Panc1 (cell line): ENCODE measurements around the gene CMTR2. TPM values are rescaled to one million over a fixed set of nuclear protein-coding genes. Genes with fewer than 3 reads are reported as not detected.

ENCODE experiments used
- ATAC-seq: fragments of 200-7000 bp; cut with Tn5 transposase; 2 replicates; pipeline ENCODE4 v1.9.1; 2020; ENCODE audit warnings: mild to moderate bottlenecking, moderate library complexity
- BruUV-seq: library from RNA; stranded (reverse); fragments of 400-500 nt; replicated peaks from 2 replicates; lab custom pipeline; 2021; lab: Mats Ljungman, UMichigan
- CTCF ChIA-PET: fragments of 300-600 bp; sonication (Branson Sonifier 250); formaldehyde crosslinking; loops from one replicate; lab custom pipeline; 2022; ENCODE audit warnings: antibody characterized with exemption; lab: Charles Lee
- POLR2A ChIA-PET: fragments of 300-600 bp; sonication (Branson Sonifier 250); formaldehyde crosslinking; loops from one replicate; lab custom pipeline; 2022; ENCODE audit warnings: antibody characterized with exemption; lab: Charles Lee
- DNase-seq: peaks from one replicate; pipeline ENCODE4 v3.0.0-alpha.2; 2010; ENCODE audit warnings: low read depth, low spot score
- H3K27ac ChIP-seq: 2 replicates; pipeline ENCODE4 v1.5.1; 2011; ENCODE audit warnings: mild to moderate bottlenecking, low read length, inconsistent platforms
- H3K27me3 ChIP-seq: fragments of 200-500 bp; sonication (Bioruptor generic); 2 replicates; pipeline ENCODE4 v1.6.0; 2014; ENCODE audit warnings: low read length, inconsistent platforms; ENCODE audit not compliant: control insufficient read depth, insufficient read depth
- H3K36me3 ChIP-seq: fragments of 200-500 bp; sonication (Bioruptor generic); 2 replicates; pipeline ENCODE4 v1.5.1; 2014; ENCODE audit warnings: inconsistent platforms, mild to moderate bottlenecking, low read length, moderate library complexity; ENCODE audit not compliant: control insufficient read depth, insufficient read depth
- H3K4me1 ChIP-seq: 2 replicates; pipeline ENCODE4 v1.5.1; 2011; ENCODE audit warnings: inconsistent platforms, mild to moderate bottlenecking, low read length, moderate library complexity; ENCODE audit not compliant: control insufficient read depth, insufficient read depth
- H3K4me3 ChIP-seq, 2 experiments: 2 replicates each; pipeline ENCODE4 v1.5.1; 2011 to 2012; ENCODE audit warnings: low read depth in 2 of 2, low read length in 2 of 2, mild to moderate bottlenecking in 2 of 2, inconsistent platforms in 1 of 2, moderate library complexity in 1 of 2
- H3K9me3 ChIP-seq: fragments of 200-500 bp; sonication (Bioruptor generic); 2 replicates; pipeline ENCODE4 v1.5.1; 2014; ENCODE audit warnings: low read depth, mild to moderate bottlenecking, inconsistent platforms, low read length, moderate library complexity; ENCODE audit not compliant: control insufficient read depth, insufficient read depth
- POLR2AphosphoS5 ChIP-seq: IDR thresholded peaks from 2 replicates; pipeline ENCODE4 v1.6.1; 2012; ENCODE audit warnings: mild to moderate bottlenecking, low read depth, low read length, moderate library complexity
- SIN3A ChIP-seq: IDR thresholded peaks from 2 replicates; pipeline ENCODE4 v1.6.1; 2012; ENCODE audit warnings: low read depth, mild to moderate bottlenecking, low read length, moderate library complexity, borderline replicate concordance; ENCODE audit not compliant: insufficient read depth
- TCF7L2 ChIP-seq: IDR thresholded peaks from 2 replicates; pipeline ENCODE4 v1.6.1; 2011; ENCODE audit warnings: mild to moderate bottlenecking, low read depth, low read length, inconsistent platforms
- in situ Hi-C: cut with HindIII; loops from 2 replicates; pipeline ENCODE4 v1.10.0; 2016; ENCODE audit warnings: low sequenced_read_pairs, low pct_unique_long_range_greater_than_20kb
- intact Hi-C: fragments of 100-400 bp; cut with micrococcal nuclease; formaldehyde crosslinking; loops from one replicate; pipeline ENCODE4 v1.10.0; 2022; ENCODE audit not compliant: unreplicated experiment
- total RNA-seq: library from RNA; stranded (reverse); gene quantifications from one replicate; pipeline ENCODE4 v1.2.1, GENCODE V29; 2021; ENCODE audit not compliant: unreplicated experiment
- TF ChIP-seq, protein P1 (sequence below), 2 experiments: IDR thresholded peaks; 2 replicates each; pipeline ENCODE4 v1.6.1; 2011 to 2012; ENCODE audit warnings: low read depth in 2 of 2, control low read depth in 1 of 2, low read length in 1 of 2, mild to moderate bottlenecking in 1 of 2, moderate library complexity in 1 of 2; ENCODE audit not compliant: insufficient read depth in 1 of 2
- TF ChIP-seq, protein P2 (sequence below): fragments of 450-650 bp; IDR thresholded peaks from 2 replicates; pipeline ENCODE4 v1.5.1; 2017; ENCODE audit warnings: mild to moderate bottlenecking

The CMTR2 gene
- total RNA-seq, 1 experiment from 2014 or later: 12.5 TPM

DNA sequence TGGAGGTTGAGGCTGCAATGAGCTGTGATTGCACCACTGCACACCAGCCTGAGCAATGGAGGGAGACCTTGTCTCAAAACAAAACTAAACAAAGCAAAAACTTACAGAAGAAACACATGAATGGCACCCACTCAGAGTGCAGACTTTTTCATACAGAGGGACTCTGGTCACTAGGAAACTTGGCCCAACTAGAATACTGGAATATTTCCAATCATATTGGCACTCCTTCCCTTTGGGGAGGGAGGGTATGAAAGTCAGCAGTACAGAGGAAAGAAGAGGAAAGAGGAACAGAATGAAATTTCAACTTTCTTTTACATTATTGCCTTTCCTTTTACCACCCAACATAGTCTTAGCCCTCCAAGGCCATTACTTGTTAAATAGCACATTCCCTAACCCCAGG lies 28.2 kb downstream of the CMTR2 start:
- POLR2A ChIA-PET: no interaction called here
- no peaks in the 10 kb centered on the region for H3K4me1 ChIP-seq
- TF ChIP-seq TCF7L2: no peak
- TF ChIP-seq, protein P1, sequence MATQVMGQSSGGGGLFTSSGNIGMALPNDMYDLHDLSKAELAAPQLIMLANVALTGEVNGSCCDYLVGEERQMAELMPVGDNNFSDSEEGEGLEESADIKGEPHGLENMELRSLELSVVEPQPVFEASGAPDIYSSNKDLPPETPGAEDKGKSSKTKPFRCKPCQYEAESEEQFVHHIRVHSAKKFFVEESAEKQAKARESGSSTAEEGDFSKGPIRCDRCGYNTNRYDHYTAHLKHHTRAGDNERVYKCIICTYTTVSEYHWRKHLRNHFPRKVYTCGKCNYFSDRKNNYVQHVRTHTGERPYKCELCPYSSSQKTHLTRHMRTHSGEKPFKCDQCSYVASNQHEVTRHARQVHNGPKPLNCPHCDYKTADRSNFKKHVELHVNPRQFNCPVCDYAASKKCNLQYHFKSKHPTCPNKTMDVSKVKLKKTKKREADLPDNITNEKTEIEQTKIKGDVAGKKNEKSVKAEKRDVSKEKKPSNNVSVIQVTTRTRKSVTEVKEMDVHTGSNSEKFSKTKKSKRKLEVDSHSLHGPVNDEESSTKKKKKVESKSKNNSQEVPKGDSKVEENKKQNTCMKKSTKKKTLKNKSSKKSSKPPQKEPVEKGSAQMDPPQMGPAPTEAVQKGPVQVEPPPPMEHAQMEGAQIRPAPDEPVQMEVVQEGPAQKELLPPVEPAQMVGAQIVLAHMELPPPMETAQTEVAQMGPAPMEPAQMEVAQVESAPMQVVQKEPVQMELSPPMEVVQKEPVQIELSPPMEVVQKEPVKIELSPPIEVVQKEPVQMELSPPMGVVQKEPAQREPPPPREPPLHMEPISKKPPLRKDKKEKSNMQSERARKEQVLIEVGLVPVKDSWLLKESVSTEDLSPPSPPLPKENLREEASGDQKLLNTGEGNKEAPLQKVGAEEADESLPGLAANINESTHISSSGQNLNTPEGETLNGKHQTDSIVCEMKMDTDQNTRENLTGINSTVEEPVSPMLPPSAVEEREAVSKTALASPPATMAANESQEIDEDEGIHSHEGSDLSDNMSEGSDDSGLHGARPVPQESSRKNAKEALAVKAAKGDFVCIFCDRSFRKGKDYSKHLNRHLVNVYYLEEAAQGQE (IDR thresholded peaks at IDR 0.05; ENCODE audit: insufficient read depth in 1 of 2, low read depth in 2 of 2, low read length in 1 of 2): no peak
- TF ChIP-seq, protein P2, sequence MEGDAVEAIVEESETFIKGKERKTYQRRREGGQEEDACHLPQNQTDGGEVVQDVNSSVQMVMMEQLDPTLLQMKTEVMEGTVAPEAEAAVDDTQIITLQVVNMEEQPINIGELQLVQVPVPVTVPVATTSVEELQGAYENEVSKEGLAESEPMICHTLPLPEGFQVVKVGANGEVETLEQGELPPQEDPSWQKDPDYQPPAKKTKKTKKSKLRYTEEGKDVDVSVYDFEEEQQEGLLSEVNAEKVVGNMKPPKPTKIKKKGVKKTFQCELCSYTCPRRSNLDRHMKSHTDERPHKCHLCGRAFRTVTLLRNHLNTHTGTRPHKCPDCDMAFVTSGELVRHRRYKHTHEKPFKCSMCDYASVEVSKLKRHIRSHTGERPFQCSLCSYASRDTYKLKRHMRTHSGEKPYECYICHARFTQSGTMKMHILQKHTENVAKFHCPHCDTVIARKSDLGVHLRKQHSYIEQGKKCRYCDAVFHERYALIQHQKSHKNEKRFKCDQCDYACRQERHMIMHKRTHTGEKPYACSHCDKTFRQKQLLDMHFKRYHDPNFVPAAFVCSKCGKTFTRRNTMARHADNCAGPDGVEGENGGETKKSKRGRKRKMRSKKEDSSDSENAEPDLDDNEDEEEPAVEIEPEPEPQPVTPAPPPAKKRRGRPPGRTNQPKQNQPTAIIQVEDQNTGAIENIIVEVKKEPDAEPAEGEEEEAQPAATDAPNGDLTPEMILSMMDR: no peak
- no peak for TF ChIP-seq POLR2AphosphoS5
- TF ChIP-seq SIN3A: no peak
- DNase-seq: no peak
- no peaks in the 10 kb centered on the region for H3K36me3 ChIP-seq
- intact Hi-C loops (no loop called here), in situ Hi-C loops (no loop called here)
- BruUV-seq: no TSS peak
- peaks cover 4% of the 10 kb centered on the region for H3K27me3 ChIP-seq
- ATAC-seq: no peak
- H3K9me3 ChIP-seq: no peaks in the 10 kb centered on the region
- H3K4me3 ChIP-seq: no peak overlapping the region
- no peak overlapping the region for H3K27ac ChIP-seq
- CTCF ChIA-PET: no interaction called here

DNA sequence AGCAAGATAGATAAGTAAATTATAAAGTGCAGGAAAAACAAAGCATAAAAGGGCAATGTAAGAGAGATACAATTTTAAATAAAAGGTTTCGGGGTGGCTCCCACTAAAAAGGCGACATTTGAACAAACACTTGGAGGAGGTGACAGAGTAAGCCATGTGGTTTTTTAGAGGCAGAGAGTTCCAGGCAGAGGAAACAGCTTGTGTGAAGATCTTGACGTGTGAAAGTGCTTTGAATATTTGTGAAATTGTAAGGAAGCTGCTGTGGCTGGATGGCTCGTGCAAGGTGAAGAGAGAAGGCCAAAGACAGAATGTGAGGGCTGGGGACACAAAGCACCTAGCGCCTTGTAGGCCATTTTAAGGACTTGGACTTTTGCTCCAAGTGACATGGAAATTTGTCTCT lies 30.1 kb downstream of the CMTR2 start:
- Histone ChIP-seq H3K9me3 (no peaks in the 10 kb centered on the region), H3K27me3 (peaks cover 4% of the 10 kb centered on the region), H3K4me3 (no peak overlapping the region), H3K36me3 (no peaks in the 10 kb centered on the region), H3K27ac (no peak overlapping the region), H3K4me1 (no peaks in the 10 kb centered on the region)
- TF ChIP-seq, protein P1 (IDR thresholded peaks at IDR 0.05; ENCODE audit: insufficient read depth in 1 of 2, low read depth in 2 of 2, low read length in 1 of 2): no peak
- TF ChIP-seq SIN3A (no peak), POLR2AphosphoS5 (no peak), TCF7L2 (no peak)
- TF ChIP-seq, protein P2: no peak
- ATAC-seq: no peak
- no TSS peak for BruUV-seq
- intact Hi-C loops: no loop called here
- POLR2A ChIA-PET: no interaction called here
- CTCF ChIA-PET: no interaction called here
- in situ Hi-C loops: no loop called here
- no peak for DNase-seq
